Measurements from ENCODE around the gene UQCRC2. TPM values are rescaled to one million over a fixed set of nuclear protein-coding genes. Genes with fewer than 3 reads are reported as not detected.

UQCRC2 gene
- total RNA-seq, 2 donors from 2014 or later, result 79.5 to 122 TPM

GRCh38 chr16:22004341-22004740, 51.2 kb downstream of the UQCRC2 start:
- no peak for TF ChIP-seq CTCF (IDR thresholded peaks at IDR 0.05)
- no peaks in the 10 kb centered on the region for H3K36me3 ChIP-seq
- peaks cover 13 to 26% of the 10 kb centered on the region in 2 donors for H3K4me1 ChIP-seq (ENCODE audit: control insufficient read depth in 1 of 2, low read depth in 2 of 2)
- H3K9me3 ChIP-seq, result no peaks in the 10 kb centered on the region
- H3K27ac ChIP-seq, result no peak overlapping the region
- H3K4me3 ChIP-seq, result no peak overlapping the region
- no peaks in the 10 kb centered on the region for H3K27me3 ChIP-seq (replicated peaks; ENCODE audit: insufficient read depth)
- ATAC-seq (ENCODE audit: insufficient number of reproducible peaks, low FRiP score, low read depth), result no peak
- DNase-seq (ENCODE audit: low spot score), result no peak

GRCh38 chr16:22005746-22006145, 52.6 kb downstream of the UQCRC2 start:
- no peak overlapping the region for H3K4me3 ChIP-seq
- no peak for ATAC-seq (ENCODE audit: insufficient number of reproducible peaks, low FRiP score, low read depth)
- no peak for DNase-seq (ENCODE audit: low spot score)
- no peaks in the 10 kb centered on the region for H3K36me3 ChIP-seq
- no peak overlapping the region for H3K27ac ChIP-seq
- H3K4me1 ChIP-seq (ENCODE audit: control insufficient read depth in 1 of 2, low read depth in 2 of 2), result peaks cover 14 to 33% of the 10 kb centered on the region in 2 donors
- no peaks in the 10 kb centered on the region for H3K9me3 ChIP-seq
- H3K27me3 ChIP-seq (replicated peaks; ENCODE audit: insufficient read depth), result no peaks in the 10 kb centered on the region
- no peak for TF ChIP-seq CTCF (IDR thresholded peaks at IDR 0.05)

DNA sequence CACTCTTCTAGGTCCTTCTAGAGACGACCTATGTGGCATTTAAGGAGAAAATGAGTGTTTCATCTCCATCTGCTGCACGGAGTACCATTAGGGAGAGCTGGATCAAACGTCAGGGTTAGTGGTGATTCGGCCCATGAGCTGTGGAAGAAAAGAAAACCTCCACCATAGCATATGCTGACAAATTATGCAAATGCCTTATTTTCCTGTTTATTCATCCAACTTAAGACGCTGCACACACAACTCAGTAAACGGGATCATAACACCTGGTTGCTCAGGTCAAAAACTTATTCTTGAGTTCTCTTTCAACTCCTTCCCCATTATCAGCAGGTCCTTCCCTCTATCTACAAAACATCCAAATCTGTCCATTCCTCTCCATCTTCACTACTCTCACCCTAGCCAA, 53.5 kb downstream of the UQCRC2 start:
- Histone ChIP-seq H3K9me3 (no peaks in the 10 kb centered on the region), H3K4me3 (no peak overlapping the region), H3K27ac (no peak overlapping the region), H3K4me1 (ENCODE audit: control insufficient read depth in 1 of 2, low read depth in 2 of 2) (peaks cover 9 to 24% of the 10 kb centered on the region in 2 donors), H3K27me3 (replicated peaks; ENCODE audit: insufficient read depth) (no peaks in the 10 kb centered on the region), H3K36me3 (no peaks in the 10 kb centered on the region)
- ATAC-seq (ENCODE audit: insufficient number of reproducible peaks, low FRiP score, low read depth), result no peak
- no peak for TF ChIP-seq CTCF (IDR thresholded peaks at IDR 0.05)
- DNase-seq (ENCODE audit: low spot score), result no peak

DNA sequence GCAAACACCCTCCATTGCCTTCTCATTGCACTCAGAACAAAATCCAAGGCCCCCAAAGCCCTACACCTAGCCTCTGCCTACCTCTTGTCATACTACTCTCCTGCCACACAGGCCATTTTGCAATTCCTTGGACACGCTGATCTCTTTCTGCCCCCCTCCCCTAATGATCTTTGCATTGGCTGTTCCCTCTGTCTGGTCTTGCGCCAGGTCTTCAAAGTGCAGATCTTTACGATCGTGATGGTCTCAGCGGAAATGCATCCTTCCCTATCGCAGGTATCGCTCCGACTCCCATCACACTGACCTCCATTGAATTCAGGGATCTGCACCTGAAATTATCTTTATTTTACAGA, 54.0 kb downstream of the UQCRC2 start:
- DNase-seq (ENCODE audit: low spot score) (no peak), ATAC-seq (ENCODE audit: insufficient number of reproducible peaks, low FRiP score, low read depth) (no peak)
- H3K27me3 ChIP-seq (replicated peaks; ENCODE audit: insufficient read depth), result no peaks in the 10 kb centered on the region
- peak overlapping the region; percentile 90 for H3K4me3 ChIP-seq
- no peaks in the 10 kb centered on the region for H3K36me3 ChIP-seq
- TF ChIP-seq CTCF (IDR thresholded peaks at IDR 0.05), result no peak
- H3K9me3 ChIP-seq, result no peaks in the 10 kb centered on the region
- peak overlapping the region; percentile 63 to 74 for H3K27ac ChIP-seq
- H3K4me1 ChIP-seq (ENCODE audit: control insufficient read depth in 1 of 2, low read depth in 2 of 2), result peaks cover 9 to 24% of the 10 kb centered on the region in 2 donors

DNA sequence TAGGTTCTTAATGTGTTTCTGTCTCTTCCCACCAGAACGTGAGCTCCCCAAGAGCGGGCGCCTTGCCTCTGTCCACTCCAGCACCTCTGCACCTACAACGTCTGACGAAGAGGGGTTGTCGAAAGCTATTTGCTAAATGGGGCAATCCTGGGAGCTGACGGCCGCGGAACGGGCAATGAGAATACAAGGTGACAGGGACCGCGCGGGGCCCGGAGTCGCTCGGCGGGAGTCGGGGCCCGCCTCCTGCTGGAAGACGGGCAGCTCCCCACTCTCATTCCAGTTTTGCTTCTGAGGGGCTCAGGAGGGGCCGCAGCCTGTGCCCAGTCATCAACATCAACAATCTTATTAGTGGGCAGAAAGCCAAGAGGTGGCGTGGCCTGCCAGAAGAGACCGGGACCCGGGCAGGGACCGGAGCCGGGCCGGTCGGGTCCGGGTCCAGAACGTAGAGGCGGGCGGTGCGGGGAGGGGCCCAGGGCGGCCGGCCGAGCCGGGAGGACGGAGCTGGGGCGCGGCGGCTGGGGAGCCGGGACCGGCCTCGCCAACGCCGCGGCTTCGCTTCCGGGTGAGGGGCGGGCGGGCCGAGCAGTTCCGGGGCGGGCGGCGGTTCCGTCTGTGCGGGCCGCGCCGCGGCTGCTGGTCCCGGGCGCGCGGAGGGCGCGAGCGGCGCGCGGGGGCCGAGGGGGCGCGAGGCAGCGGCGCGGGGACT, 54.5 kb downstream of the UQCRC2 start, which contains the start of gene MOSMO:
MOSMO (plus strand) TSS at position 603 of the 706 bp plus-strand sequence. CDS start 191 bp downstream, outside the sequence.
- Histone ChIP-seq H3K9me3 (no peaks in the 10 kb centered on the region), H3K36me3 (no peaks in the 10 kb centered on the region), H3K27ac (peak within 1 kb of the TSS; percentile 63 to 74), H3K4me3 (peak within 1 kb of the TSS; percentile 90), H3K4me1 (ENCODE audit: control insufficient read depth in 1 of 2, low read depth in 2 of 2) (peaks cover 9 to 24% of the 10 kb centered on the region in 2 donors), H3K27me3 (replicated peaks; ENCODE audit: insufficient read depth) (no peaks in the 10 kb centered on the region)
- ATAC-seq (ENCODE audit: insufficient number of reproducible peaks, low FRiP score, low read depth), result peak; percentile 77
- DNase-seq (ENCODE audit: low spot score), result no peak
- no peak for TF ChIP-seq CTCF (IDR thresholded peaks at IDR 0.05)
